CD4-positive, alpha-beta T cell treated with Interleukin-17A for 1 hour (primary cell): ENCODE measurements around the gene KLRK1.
"Not testable (repeated sequence)": the region's sequence is repeated elsewhere in the genome, so short reads cannot be mapped to it uniquely, and the experiment has no call there.

ENCODE experiments used
- DNase-seq: peaks from one replicate; pipeline ENCODE4 v3.0.0-alpha.2; 2020

The KLRK1 gene

DNA sequence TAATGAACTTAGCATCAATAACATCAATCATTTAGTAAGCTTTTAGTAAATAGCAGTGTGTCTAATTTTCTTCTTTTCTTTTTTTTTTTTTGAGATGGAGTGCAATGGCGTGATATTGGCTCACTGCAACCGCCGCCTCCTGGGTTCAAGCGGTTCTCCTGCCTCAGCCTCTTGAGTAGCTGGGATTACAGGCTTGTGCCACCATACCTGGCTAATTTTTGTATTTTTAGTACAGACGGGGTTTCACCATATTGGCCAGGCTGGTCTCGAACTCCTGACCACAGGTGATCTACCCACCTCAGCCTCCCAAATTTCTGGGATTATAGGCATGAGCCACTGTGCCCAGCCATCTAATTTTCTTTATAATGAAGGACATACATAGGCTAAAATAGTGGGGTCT is 2.3 kb downstream of the KLRK1 start:
- not testable (repeated sequence) for DNase-seq

DNA sequence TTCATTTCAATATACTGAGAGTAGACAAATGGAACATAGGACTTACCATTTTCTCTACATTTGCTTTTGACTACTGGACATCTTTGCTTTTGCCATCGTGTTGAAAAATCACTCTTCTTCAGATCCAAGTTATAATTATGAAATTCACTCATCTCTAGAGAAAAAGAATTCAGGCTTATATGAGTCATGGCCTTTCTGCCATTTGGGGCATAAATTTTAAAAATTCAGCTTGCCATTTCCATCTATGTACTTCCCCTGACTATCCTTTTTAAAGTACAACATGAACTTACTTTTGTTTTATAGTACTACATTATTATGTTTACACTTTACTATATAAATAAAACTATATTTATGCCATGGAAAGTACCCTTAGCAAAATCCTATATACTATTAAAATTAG is 3.0 kb downstream of the KLRK1 start:
- no peak for DNase-seq

GRCh38 chr12:10385166-10385613 is 4.7 kb downstream of the KLRK1 start:
- no peak for DNase-seq

GRCh38 chr12:10384191-10384590 is 5.7 kb downstream of the KLRK1 start:
- DNase-seq: no peak

GRCh38 chr12:10381928-10382628 is 7.8 kb downstream of the KLRK1 start:
- no peak for DNase-seq

- DNase-seq: not testable (repeated sequence)
Measured at GRCh38 chr12:10378737-10379136, 11.1 kb downstream of the KLRK1 start.

DNA sequence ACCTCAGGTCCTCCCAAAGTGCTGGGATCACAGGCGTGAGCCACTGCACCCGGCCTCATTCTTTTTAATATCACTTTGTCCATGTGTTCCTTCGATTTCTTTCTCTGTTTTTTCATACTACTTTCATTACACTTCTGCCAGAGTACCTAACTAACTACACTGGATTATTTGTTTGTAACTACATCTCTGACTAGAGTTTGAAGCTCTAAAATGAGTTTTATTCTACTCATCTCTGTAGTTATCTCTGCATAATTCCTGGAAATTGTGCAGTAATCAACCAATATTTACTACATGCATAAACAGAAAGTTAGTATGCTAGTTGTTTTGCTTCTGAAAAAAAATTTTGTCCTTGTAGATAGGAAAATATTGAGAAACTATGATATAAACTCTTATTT is 15.2 kb downstream of the KLRK1 start:
- no peak for DNase-seq

GRCh38 chr12:10372559-10372958 is 17.3 kb downstream of the KLRK1 start:
- DNase-seq: no peak

DNA sequence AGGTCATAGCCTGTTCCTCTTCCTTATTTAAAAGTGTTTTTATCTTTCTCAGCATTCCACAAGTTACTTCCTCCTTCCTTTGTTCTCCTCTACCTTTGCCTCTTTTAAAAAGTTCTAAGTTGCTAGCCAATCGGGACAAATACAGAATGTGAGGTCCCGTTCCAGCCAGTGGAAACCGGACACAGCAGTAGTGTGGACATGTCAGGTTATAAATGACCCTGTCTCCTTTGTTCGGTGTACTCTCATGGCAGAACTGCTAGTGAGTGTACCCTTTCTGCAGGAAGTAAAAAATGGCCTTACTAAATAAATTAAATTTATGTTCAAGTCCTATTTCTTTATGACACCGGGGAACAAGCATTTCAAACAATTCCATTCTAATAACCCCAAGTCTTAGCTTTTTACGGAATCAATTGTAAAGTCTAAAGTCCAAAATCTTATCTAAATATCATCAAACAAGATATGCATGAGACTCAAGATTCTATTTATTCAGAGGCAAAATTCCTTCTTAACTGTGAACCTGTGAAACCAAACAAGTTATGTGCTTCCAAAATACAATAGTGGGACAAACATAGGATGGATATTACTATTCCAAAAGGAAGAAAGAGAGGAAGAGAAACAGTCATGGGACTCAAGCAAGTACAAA is 17.8 kb downstream of the KLRK1 start:
- DNase-seq: not testable (repeated sequence)

- peak; percentile 49 for DNase-seq
Measured at GRCh38 chr12:10369557-10370415, 20.1 kb downstream of the KLRK1 start.

GRCh38 chr12:10368206-10369171 is 21.4 kb downstream of the KLRK1 start:
- no peak for DNase-seq

DNA sequence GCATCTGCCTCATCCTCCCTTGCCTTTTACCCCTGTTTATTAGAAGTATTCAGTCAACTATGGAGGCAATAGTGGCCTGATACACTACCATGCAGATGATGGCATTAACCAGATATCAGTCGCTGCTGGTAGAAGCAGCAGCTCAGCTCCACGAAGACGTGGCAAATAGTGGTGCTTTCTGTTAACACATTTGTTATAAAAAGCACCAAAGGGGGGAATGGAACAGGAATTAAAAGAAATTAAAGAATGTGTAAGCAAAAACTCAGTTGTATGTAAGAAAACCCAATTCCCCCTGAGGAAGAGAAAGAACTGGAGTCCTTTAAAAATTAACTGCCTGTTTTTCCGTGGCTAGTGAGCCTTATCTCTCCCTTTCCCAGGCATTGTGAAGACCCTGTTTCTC is 22.1 kb downstream of the KLRK1 start:
- DNase-seq: not testable (repeated sequence)

GRCh38 chr12:10366875-10367274 is 23.0 kb downstream of the KLRK1 start:
- DNase-seq: no peak

DNA sequence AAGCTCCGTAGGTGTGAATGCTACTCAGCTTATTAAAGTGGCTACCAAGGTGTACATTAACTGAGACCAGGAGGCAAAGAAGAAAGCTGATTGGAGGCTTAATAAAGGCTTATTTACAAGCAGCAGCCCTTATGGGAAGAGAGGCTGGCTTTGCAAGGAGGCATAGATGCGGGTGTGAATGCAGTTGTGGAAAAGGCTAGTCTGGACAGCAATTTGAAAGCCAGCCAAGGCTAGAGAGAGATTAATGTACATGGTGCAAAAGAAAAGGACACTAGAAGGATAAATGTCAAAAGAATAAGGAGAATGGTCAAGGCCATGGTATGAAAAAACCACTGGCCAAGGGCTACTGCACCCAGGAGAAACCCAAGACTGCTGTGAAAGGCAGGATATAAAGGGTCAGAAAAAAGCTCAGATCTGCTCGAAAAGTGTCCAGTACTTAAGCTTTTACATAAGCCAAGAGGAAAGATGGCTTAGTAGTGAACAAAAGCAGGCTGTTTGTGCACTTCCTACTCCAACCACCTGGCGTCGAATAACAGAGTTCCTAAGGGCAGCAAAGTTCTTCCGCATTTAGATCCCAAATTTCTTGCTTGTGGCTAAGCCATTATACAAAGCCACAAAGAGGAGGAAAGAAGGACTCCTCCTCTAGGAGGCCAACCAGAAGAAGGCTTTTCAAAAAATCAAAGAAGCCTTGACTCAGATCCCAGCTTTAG is 24.0 kb downstream of the KLRK1 start:
- DNase-seq: no peak

- DNase-seq: peak; percentile 82
Measured at GRCh38 chr12:10364815-10365622, 24.8 kb downstream of the KLRK1 start.

- peak; percentile 55 for DNase-seq
Measured at GRCh38 chr12:10363914-10364814, 25.7 kb downstream of the KLRK1 start.

GRCh38 chr12:10363658-10363913 is 26.3 kb downstream of the KLRK1 start:
- DNase-seq: no peak

GRCh38 chr12:10362828-10363657 is 26.8 kb downstream of the KLRK1 start:
- DNase-seq: no peak

GRCh38 chr12:10362325-10362724 is 27.5 kb downstream of the KLRK1 start:
- DNase-seq: no peak
